ENCODE data around the gene ERGIC1. TPM values are rescaled to one million over a fixed set of nuclear protein-coding genes. Genes with fewer than 3 reads are reported as not detected.
A peak's percentile ranks its signal among the peaks of the same experiment; 100 is the strongest.

ERGIC1 gene
- total and polyA plus RNA-seq, 2 of the 8 experiments (the other 6 are each of a cell fraction or from before 2014, with no cell fraction given), result 95.3 to 106 TPM

DNA sequence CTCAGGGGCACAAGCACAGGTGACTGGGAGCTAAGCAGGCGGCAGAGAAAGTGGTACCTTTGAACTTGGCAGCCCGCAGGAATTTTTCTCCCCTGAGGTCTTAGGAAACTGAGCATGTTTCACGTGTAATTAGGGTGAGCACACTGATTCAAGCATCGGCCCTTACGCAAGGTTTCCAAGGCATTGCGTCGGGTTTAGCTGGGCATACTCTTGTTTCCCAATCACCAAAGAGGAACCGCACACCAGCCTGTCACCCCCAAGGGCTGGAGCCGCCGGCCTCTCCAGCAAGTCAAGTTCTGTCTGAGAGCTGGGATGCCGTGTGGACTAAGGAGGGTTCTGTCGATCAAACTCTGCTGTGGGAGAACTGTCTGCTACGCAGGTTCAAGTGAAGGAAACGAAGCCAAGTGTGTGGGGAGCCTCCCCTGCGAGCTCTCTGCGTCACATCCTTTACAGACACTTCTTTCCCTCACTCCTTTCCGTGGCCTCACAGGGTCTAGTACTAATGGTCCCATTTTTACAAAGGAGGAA is 53.0 kb downstream of the ERGIC1 start:
- H3K9ac ChIP-seq (replicated peaks in 1 of 4; ENCODE audit: extremely low read depth in 1 of 4, low read depth in 3 of 4, low read length in 3 of 4), result no peak overlapping the region

More for the DNA sequence above, 53.0 kb downstream of the ERGIC1 start:
- Histone ChIP-seq H4K5ac (ENCODE audit: insufficient read length, low read depth, low read length) (no peak overlapping the region), H2AK5ac (ENCODE audit: low read depth, low read length) (no peak overlapping the region), H2BK12ac (ENCODE audit: low read depth, low read length) (no peak overlapping the region), H2BK15ac (ENCODE audit: low read length) (no peak overlapping the region), H3K36me3 (ENCODE audit: control insufficient read depth in 2 of 4, insufficient read depth in 4 of 4, low read length in 3 of 4) (peaks cover 6 to 21% (median 10%) of the 10 kb centered on the region in 4 experiments; a peak in 6 of 8 replicates), H3K18ac (ENCODE audit: extremely low read depth, low read length) (no peak overlapping the region), H3K79me1 (ENCODE audit: low read depth, low read length) (peaks cover 3% of the 10 kb centered on the region), H3K23me2 (ENCODE audit: low read depth, low read length) (no peaks in the 10 kb centered on the region), H3K9me3 (ENCODE audit: insufficient read depth in 2 of 2, low read depth in 1 of 2, low read length in 1 of 2) (no peaks in the 10 kb centered on the region; a peak in 1 of 4 replicates), H2AFZ (ENCODE audit: low read length) (no peak overlapping the region), H3K79me2 (ENCODE audit: control insufficient read depth in 1 of 2, insufficient read depth in 2 of 2, low read length in 2 of 2) (peaks cover 0 to 18% of the 10 kb centered on the region in 2 experiments; a peak in 2 of 4 replicates), H3K4ac (replicated peaks; ENCODE audit: insufficient read length, low read depth, low read length) (no peak overlapping the region), H4K91ac (replicated peaks; ENCODE audit: insufficient read length, low read length) (no peak overlapping the region), H4K8ac (ENCODE audit: extremely low read depth, insufficient read depth, low read length) (no peak overlapping the region), H3K23ac (ENCODE audit: insufficient read length) (no peak overlapping the region), H3K56ac (replicated peaks; ENCODE audit: insufficient read length, low read depth, low read length) (no peak overlapping the region), H3K4me1 (replicated peaks in 1 of 4; ENCODE audit: control insufficient read depth in 3 of 4, insufficient read depth in 4 of 4, low read length in 3 of 4) (peaks cover 0 to 2% (median 0%) of the 10 kb centered on the region in 4 experiments; a peak in 4 of 7 replicates), H3K27me3 (replicated peaks in 1 of 4; ENCODE audit: control insufficient read depth in 3 of 4, extremely low read depth in 1 of 4, insufficient read depth in 3 of 4, low read length in 3 of 4) (no peaks in the 10 kb centered on the region), H3K4me3 (ENCODE audit: extremely low read depth in 1 of 4, insufficient read depth in 2 of 4, low read depth in 3 of 4, low read length in 4 of 4) (no peak overlapping the region), H3K27ac (ENCODE audit: low read depth, low read length) (no peak overlapping the region), H3K4me2 (ENCODE audit: insufficient read depth in 1 of 2, low read depth in 2 of 2, low read length in 2 of 2) (no peak overlapping the region), H2BK5ac (ENCODE audit: low read depth, low read length) (no peak overlapping the region), H2BK120ac (replicated peaks; ENCODE audit: low read depth, low read length) (no peak overlapping the region), H4K20me1 (replicated peaks in 1 of 2; ENCODE audit: control insufficient read depth in 1 of 2, insufficient read depth in 2 of 2, low read length in 2 of 2) (peaks cover 3 to 15% of the 10 kb centered on the region in 2 experiments), H2BK20ac (ENCODE audit: low read length) (no peak overlapping the region), H3K14ac (ENCODE audit: insufficient read length) (no peak overlapping the region)
- POLR2A ChIA-PET (ENCODE audit: partially characterized antibody), result interaction anchor here (1.4 to 2.4 kb wide), 2 partner anchors 18 to 117 kb away, joined by 3 to 6 read pairs; no protein-coding TSS in a partner anchor
- DNase-seq (ENCODE audit: low read depth in 1 of 2, low spot score in 2 of 2), result no peak
- TF ChIP-seq HDAC2 (IDR thresholded peaks at IDR 0.05; ENCODE audit: borderline replicate concordance in 1 of 2, low read depth in 2 of 2, low read length in 2 of 2) (no peak), CEBPB (IDR thresholded peaks at IDR 0.05; ENCODE audit: low read depth, low read length) (peak; percentile 55; the same call in 1 of the 2 replicates)
- CTCF ChIA-PET (ENCODE audit: partially characterized antibody), result interaction anchor here (1.0 to 1.7 kb wide), 4 partner anchors 22 to 180 kb away, joined by 3 to 4 read pairs (median 3); no protein-coding TSS in a partner anchor
- 97% methylated on average over 17 of the region's 17 CpGs; no CpG with 5 or more reads in 1 of the 2 experiments for WGBS, 2 experiments (ENCODE audit: extremely low coverage in 1 of 2, insufficient coverage in 1 of 2, insufficient read length in 1 of 2, insufficient replicate concordance in 2 of 2, low coverage in 1 of 2, low lambda C conversion rate in 2 of 2, missing lambda C conversion rate in 1 of 2)
- FAIRE-seq, result no peak
